GM21528 (cell line): ENCODE data around the gene UTP15.

Experiments
- ATAC-seq: cut with Tn5 transposase; IDR thresholded peaks from one replicate; pipeline ENCODE4 v1.9.1; 2021; ENCODE audit warnings: mild to moderate bottlenecking, moderate library complexity; ENCODE audit not compliant: unreplicated experiment, low FRiP score

UTP15 gene

DNA sequence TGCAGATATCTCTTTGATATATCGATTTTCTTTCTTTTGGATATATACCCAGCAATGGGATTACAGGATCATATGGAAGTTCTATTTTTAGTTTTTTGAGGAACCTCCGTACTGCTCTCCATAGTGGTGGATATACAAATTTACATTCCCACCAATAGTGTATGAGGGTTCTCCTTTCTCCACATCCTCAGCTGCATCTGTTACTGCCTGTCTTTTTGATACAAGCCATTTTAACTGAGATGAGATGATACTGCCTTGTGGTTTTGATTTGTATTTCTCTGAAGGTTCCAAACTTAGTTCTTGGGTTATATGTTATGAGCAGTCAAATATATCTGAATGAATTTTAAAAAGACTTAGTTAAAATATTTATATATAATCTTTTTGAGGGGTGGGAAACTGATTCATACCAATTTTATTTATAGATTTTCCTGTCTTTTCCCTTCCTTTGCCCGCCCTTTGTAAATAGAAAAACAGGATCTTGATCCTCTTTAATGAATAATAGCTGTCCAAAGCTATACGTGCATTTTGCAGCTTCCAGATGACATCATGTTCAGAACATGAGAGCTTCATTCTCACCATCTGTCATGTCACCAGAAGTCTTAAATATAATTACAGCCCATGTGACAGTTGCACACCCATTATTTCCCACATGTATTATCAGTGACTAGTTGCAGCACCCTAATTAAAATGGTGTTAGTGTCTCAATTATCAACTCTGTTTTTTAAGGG, 54.2 kb downstream of the UTP15 start:
- ATAC-seq: no peak

DNA sequence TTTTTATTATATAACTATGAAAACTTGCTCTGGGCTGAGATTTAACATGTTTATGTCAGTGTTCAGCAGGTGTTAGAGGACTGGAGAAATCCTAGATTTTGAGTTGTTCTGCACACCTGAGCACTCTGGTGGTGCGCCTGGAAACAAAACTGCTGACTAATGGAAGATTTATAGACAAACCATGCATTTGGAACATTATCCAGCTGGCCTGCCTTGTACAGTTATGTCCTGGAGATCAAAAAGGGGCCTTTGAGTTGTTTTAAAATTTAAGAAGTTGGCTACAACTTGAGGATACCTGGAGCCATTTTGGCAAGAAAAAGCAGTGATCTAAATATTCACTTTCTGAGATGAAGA, 54.8 kb downstream of the UTP15 start:
- ATAC-seq: no peak

DNA sequence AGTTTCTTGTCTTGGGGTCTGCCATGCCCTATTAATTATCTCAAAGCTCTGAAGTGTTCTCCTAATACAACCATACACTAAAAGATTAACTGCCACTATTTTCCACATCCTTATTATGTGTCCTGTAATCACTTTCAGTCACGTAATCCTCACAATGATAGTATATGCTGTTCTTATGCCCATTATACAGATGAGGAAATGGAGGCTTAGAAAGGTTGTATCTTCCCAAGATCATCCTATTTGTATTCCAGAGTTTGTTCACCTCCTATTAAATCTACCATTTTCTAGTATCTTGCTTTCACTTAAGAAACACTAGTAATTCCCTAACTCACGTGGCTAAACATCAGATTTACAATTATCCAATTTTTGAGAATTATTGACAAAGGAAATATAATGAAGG, 57.5 kb downstream of the UTP15 start:
- no peak for ATAC-seq

DNA sequence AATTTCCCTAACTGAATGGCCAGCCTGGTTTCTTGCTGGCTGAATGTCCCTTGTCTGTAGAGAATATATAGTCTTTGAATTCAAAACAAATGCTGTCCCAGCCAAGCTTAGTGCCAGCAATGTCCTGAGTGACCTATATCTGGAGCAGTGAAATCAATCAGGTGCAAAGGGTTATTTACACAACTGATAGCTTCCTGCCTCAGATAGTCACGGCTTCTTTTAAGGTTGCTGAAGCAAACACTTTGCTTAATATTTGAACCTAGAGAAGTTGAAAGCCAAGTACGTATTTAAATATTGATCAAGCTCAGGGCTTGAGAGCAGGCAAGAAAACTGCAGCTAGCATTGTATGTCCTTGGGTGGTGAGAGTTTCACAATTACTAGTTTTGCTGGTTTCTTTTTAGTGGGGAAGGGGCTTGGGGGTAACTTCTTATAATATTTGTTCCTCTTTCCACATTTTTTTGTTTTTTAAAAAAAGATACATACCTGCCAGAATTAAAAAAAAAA, 58.4 kb downstream of the UTP15 start:
- ATAC-seq: no peak

DNA sequence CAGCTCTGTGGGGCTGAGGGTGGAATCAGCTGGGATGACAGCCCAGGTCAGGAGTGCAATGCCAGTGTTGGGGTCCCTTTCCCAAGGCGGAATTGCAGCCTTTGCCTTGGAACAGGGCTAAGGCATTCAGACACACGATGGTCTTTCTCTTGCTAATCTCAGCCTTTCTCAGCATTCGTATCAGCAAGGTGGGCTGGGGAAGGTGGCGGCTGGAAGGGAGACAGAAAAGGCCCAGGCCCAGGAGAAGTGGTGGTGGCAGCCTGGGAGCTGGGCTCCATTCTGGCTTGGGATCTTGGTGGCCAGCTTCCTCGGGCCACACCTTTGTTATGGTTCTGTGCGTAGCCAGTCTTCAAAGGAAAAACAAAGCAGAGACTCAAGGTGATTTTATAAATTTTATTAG, 59.3 kb downstream of the UTP15 start:
- no peak for ATAC-seq

DNA sequence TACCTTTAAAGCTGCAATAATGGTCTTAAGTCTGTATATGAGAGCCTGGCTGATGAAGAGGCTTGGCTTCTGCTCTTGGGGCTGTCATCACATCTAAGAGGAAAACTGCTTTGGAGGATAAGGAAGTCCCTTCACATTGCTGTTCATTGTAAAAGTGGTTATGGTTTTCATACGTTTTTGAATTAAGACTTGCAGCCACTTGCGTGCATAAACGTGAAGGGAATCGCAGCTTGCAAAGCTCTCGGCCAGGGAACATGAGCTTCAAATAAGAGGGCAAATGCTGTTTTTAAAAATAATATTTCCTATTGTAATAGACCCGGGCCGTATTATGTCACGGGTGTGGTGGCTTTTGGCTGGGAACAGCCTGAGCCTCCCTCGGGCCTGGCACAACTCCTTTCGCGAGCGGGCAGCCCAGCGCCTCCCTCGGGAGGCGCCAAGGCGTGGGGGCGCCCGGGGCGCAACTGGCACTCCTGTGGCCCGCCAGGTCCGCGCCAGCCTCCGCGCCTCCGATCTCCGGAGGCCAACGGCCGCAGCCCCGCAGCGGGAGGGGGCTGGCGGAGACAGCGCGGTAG, 59.9 kb downstream of the UTP15 start:
- no peak for ATAC-seq

DNA sequence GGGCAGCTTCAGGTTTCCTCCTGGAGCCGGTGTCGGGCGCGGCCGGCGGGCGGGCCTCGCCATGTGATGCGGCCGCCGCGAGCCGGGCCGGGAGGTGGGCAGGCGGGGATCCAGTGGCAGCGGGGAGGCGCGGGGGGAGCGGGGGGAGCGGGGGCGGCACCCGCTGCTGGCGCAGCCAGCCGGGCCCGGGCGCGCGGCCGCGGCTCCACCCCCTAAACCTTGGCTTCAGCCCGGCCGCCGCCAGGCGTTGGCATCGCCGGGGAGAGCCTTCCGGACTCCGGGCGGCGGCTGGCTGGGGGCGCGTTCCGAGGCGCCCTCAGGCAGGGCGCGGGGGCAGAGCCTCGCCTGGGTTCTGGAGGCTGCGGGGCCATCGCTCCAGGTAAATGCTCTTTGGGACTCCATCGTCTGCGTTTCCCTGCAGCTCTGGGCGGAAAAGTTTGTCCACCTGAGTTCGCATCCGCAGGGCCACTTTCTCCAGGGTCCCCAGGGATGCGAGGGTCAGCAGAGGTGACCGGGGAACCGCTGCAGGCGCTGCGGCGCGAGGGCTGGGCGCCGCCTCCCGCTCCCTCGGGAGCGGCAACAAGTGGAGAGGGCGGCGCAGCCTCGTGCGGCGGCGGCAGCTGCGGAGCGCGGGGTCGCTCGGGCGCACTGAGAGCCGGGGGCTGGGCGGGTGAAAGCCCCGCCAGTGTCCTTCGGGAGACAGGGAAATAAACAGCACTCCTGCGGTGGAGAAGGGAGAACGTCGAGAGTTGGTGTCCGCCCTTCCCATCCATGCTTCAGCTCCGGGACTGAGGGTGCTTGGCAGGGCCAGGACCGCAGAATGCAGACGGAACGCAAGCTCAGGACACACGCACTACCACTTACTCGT, 60.6 kb downstream of the UTP15 start, which contains the start of gene ARHGEF28:
TSS of gene ARHGEF28 (plus strand) at position 253 of the 868 bp plus-strand sequence. CDS start 58,656 bp downstream, outside the sequence.
- no peak for ATAC-seq

DNA sequence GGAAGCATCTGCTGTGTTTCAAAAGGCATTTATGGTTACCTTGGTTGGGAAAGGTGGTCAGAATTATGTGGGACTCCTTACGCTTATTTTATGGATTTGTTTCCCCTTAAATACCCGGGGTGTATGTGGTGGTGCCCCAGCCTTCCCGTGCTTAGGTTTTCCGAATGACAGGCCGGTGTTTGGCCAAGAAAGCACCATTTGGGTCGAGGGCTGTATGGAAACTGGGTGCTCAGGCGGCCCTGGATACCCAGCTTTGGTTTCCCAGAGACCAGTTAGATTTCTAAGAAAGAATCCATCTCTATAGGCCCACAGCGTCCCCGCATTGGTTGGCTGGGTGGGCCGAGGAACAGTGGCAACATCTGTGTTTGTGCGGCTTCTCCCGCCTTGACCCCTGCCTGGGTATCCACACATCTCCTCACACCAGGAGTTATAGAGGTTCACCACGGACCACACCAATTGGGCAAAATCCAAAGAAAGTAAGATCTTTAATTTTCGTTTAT, 61.3 kb downstream of the UTP15 start:
- ATAC-seq: no peak

DNA sequence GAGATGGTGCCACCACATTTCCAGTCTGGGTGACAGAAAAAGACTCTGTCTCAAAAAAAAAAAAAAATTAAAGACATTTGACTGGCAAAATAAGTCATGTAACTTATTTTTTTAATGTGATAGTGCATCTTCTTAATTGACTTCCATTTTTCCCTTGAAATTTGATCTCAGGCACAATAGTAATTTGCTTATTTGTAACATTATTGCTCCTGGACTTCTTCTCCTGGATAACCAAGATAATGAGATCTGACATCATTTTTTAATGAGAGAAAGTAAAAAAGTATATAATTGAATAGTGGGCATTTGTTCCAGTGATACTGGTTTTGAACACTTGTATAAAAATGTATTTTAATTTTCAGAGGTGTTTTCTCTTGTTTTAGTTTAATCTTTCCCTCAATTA, 63.9 kb downstream of the UTP15 start:
- no peak for ATAC-seq

DNA sequence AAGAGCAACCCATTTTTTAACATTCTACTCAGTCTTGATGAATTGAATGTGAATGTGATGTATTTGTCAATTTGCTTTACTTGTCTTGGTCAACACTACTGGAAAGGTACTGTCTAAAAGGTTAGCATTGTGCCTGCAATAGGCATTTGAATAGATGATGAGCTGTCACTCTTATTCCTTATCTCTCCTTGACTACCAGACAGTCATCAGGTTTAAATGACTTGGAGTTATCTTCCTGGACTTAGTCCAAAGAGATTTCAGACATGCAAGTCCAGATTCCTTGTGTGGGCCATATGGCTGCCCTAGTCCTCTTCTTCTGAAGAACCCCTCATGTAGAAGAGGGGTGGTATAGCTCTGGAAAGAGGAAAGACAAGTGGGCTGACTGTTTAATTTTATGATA, 65.2 kb downstream of the UTP15 start:
- ATAC-seq: no peak

DNA sequence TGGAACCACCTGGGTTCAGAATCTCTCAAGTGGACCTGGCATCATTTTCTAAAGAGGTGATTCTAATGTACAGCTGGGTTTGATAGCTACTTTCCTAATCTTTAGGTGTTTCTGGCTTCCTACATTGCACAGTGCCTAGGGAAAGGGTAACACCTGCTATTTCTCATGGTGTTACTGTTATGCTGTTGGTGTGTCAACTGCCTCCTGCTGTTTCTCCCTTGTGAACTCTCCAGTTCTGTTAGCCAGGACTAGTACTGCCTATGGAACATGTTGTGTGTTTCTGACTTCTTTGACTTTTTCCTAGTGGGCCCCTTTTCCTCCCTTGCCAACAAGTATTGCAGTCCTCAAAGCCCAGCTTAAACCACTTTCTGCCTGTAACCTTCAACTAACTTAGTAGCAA, 66.0 kb downstream of the UTP15 start:
- ATAC-seq: no peak
